SK-N-SH (cell line): Measurements from ENCODE around the gene MYBBP1A. TPM values are rescaled to one million over a fixed set of nuclear protein-coding genes. Genes with fewer than 3 reads are reported as not detected.

ENCODE experiments used
- CTCF ChIA-PET: fragments of 300-600, 350-600 bp; formaldehyde crosslinking; extraction: SDS; loops from one replicate; lab custom pipeline; 2021; lab: Yijun Ruan, JAX
- POLR2A ChIA-PET: fragments of 350-600 bp; sonication (Branson Sonifier 250); formaldehyde crosslinking; extraction: SDS; loops from one replicate; lab custom pipeline; 2020; ENCODE audit warnings: antibody characterized with exemption, inconsistent platforms; lab: Yijun Ruan, JAX
- DNase-seq: peaks from one replicate; pipeline ENCODE4 v3.0.0; 2012
- H2AFZ ChIP-seq: fragments of 200-600 bp; sonication (generic); 2 replicates; pipeline ENCODE4 v1.8.1; 2016; ENCODE audit warnings: antibody characterized with exemption, mild to moderate bottlenecking, low read depth
- H3F3A ChIP-seq: fragments of 200-600 bp; sonication (generic); replicated peaks from 2 replicates; pipeline ENCODE3; 2016; ENCODE audit warnings: antibody characterized with exemption, mild to moderate bottlenecking; ENCODE audit not compliant: insufficient read depth
- H3K27ac ChIP-seq, 2 experiments: fragments of 200-500 bp in 1 of 2; fragments of 200-600 bp in 1 of 2; sonication (Bioruptor generic) in 1 of 2; sonication (generic), shearing (Covaris generic) in 1 of 2; 2 replicates each; pipeline versions ENCODE4 v1.5.1 to v1.6.1; 2014 to 2016; ENCODE audit warnings: low read depth in 2 of 2, inconsistent platforms in 1 of 2, low read length in 1 of 2, mild to moderate bottlenecking in 1 of 2, mixed read lengths in 1 of 2
- H3K27me3 ChIP-seq: fragments of 200-600 bp; sonication (generic), shearing (Covaris generic); 2 replicates; pipeline ENCODE4 v1.6.1; 2016; ENCODE audit warnings: mixed run types; ENCODE audit not compliant: insufficient read depth
- H3K36me3 ChIP-seq, 2 experiments: fragments of 200-500 bp in 1 of 2; fragments of 200-600 bp in 1 of 2; sonication (Bioruptor generic) in 1 of 2; sonication (generic) in 1 of 2; replicated peaks in 1 of 2; 2 replicates each; pipeline versions ENCODE3 to v1.5.1; 2014 to 2016; ENCODE audit warnings: low read length in 1 of 2, mild to moderate bottlenecking in 1 of 2; ENCODE audit not compliant: insufficient read depth in 2 of 2, control insufficient read depth in 1 of 2
- H3K4me1 ChIP-seq, 2 experiments: fragments of 200-500 bp in 1 of 2; fragments of 200-600 bp in 1 of 2; sonication (Bioruptor generic) in 1 of 2; sonication (generic), shearing (Covaris generic) in 1 of 2; 2 replicates each; pipeline versions ENCODE4 v1.5.1 to v1.6.1; 2014 to 2016; ENCODE audit warnings: low read depth in 1 of 2, low read length in 1 of 2, mixed run types in 1 of 2; ENCODE audit not compliant: insufficient read depth in 2 of 2, control insufficient read depth in 1 of 2
- H3K4me2 ChIP-seq: fragments of 200-600 bp; sonication (generic), shearing (Covaris generic); 2 replicates; pipeline ENCODE4 v1.6.1; 2017; ENCODE audit warnings: mixed run types
- H3K4me3 ChIP-seq, 2 experiments: fragments of 200-500 bp in 1 of 2; fragments of 200-600 bp in 1 of 2; sonication (Bioruptor generic) in 1 of 2; sonication (generic), shearing (Covaris generic) in 1 of 2; 2 replicates each; pipeline versions ENCODE4 v1.5.1 to v1.8.1; 2014 to 2016; ENCODE audit warnings: low read depth in 2 of 2, inconsistent platforms in 1 of 2, low read length in 1 of 2, mild to moderate bottlenecking in 1 of 2, mixed read lengths in 1 of 2, moderate library complexity in 1 of 2
- H3K79me2 ChIP-seq: fragments of 200-600 bp; sonication (generic); 2 replicates; pipeline ENCODE4 v1.8.1; 2017; ENCODE audit warnings: mild to moderate bottlenecking; ENCODE audit not compliant: insufficient read depth
- H3K9ac ChIP-seq: fragments of 200-600 bp; sonication (generic); 2 replicates; pipeline ENCODE4 v1.6.1; 2017; ENCODE audit warnings: mixed run types
- H3K9me2 ChIP-seq: fragments of 200-600 bp; sonication (generic); 2 replicates; pipeline ENCODE4 v1.6.1; 2017; ENCODE audit warnings: mixed run types
- H3K9me3 ChIP-seq: fragments of 200-600 bp; sonication (generic); 2 replicates; pipeline ENCODE4 v1.6.1; 2017; ENCODE audit warnings: mixed run types, mild to moderate bottlenecking, moderate library complexity
- H4K20me1 ChIP-seq: fragments of 200-600 bp; sonication (generic); 2 replicates; pipeline ENCODE4 v1.6.1; 2017; ENCODE audit warnings: mild to moderate bottlenecking, mixed run types; ENCODE audit not compliant: insufficient read depth
- CTCF ChIP-seq: fragments of 200-600 bp; sonication (generic); IDR thresholded peaks from 2 replicates; pipeline ENCODE4 v1.6.1; 2017; ENCODE audit warnings: antibody characterized with exemption, mild to moderate bottlenecking, moderate library complexity
- EZH2phosphoT487 ChIP-seq: fragments of 200-600 bp; sonication (generic); IDR thresholded peaks from 2 replicates; pipeline ENCODE4 v1.6.1; 2017; ENCODE audit warnings: low read depth, mixed run types, mild to moderate bottlenecking, antibody characterized with exemption, moderate library complexity, borderline replicate concordance
- GABPA ChIP-seq: IDR thresholded peaks from 2 replicates; pipeline ENCODE4 v1.4.0; 2012; ENCODE audit warnings: low read depth, mild to moderate bottlenecking
- JUND ChIP-seq: IDR thresholded peaks from 2 replicates; pipeline ENCODE4 v1.4.0; 2012
- MEF2A ChIP-seq: IDR thresholded peaks from 2 replicates; pipeline ENCODE4 v1.4.0; 2012; ENCODE audit warnings: low read depth, borderline replicate concordance
- NFIC ChIP-seq: IDR thresholded peaks from 2 replicates; pipeline ENCODE4 v1.4.0; 2012; ENCODE audit warnings: borderline replicate concordance
- POLR2AphosphoS5 ChIP-seq: IDR thresholded peaks from 2 replicates; pipeline ENCODE4 v1.6.1; 2012; ENCODE audit warnings: low read depth, low read length
- RAD21 ChIP-seq: IDR thresholded peaks from 2 replicates; pipeline ENCODE4 v1.6.1; 2012; ENCODE audit warnings: mild to moderate bottlenecking, low read length
- RXRA ChIP-seq: IDR thresholded peaks from 2 replicates; pipeline ENCODE4 v1.4.0; 2012; ENCODE audit warnings: low read depth, mild to moderate bottlenecking, borderline replicate concordance
- TAF1 ChIP-seq: IDR thresholded peaks from 2 replicates; pipeline ENCODE4 v1.6.1; 2012; ENCODE audit warnings: low read depth, mild to moderate bottlenecking, low read length, moderate library complexity, borderline replicate concordance
- TEAD4 ChIP-seq: IDR thresholded peaks from 2 replicates; pipeline ENCODE4 v1.4.0; 2012; ENCODE audit warnings: mild to moderate bottlenecking, borderline replicate concordance; ENCODE audit not compliant: insufficient read depth
- USF1 ChIP-seq: IDR thresholded peaks from 2 replicates; pipeline ENCODE4 v1.4.0; 2012; ENCODE audit warnings: low read depth, borderline replicate concordance
- YY1 ChIP-seq: IDR thresholded peaks from 2 replicates; pipeline ENCODE4 v1.4.0; 2012; ENCODE audit warnings: low read depth, mild to moderate bottlenecking
- WGBS: methylation state at CpG from one replicate; pipeline ENCODE4 v1.1.6; 2017; ENCODE audit warnings: low lambda C conversion rate; 5-methylcytosine and 5-hydroxymethylcytosine counted together
- polyA plus RNA-seq, 3 experiments: library from polyadenylated mRNA; depleted of rRNA; stranded (reverse); fragments of >200 nt; gene quantifications; 2 replicates each; pipeline ENCODE4 v1.2.3, GENCODE V29; 2012
- TF ChIP-seq, protein P1 (sequence below): fragments of 150-350 bp; IDR thresholded peaks from 2 replicates; pipeline ENCODE4 v1.6.1; 2017; ENCODE audit warnings: antibody characterized with exemption, low read length, low read depth, borderline replicate concordance

The MYBBP1A gene
- polyA plus RNA-seq, 1 of the 3 experiments (the other 2 are of a cell fraction), result 93.0 TPM

DNA sequence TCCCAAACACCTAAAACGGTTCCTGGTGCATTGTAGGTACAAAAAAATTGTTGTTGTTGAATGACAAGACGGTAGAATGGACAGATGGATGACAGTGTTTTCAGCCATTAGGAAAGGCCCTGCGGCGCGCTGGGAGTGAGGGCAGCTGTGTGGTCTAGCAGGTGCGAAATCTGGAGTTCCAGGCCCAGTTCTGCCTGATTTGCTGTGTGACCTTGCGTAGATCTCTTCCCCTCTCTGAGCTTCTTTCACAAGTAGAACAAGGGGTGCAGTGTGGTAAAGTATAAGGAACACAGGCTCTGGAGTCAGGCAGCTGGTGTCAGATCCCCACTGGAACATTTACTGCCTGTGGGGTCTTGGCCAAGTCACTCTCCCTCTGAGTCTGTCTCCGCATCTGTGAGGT is 31.2 kb downstream of the MYBBP1A start:
- 90% methylated on average over 8 of the region's 8 CpGs for WGBS
- Histone ChIP-seq H3K27ac (no peak overlapping the region), H3K4me3 (no peak overlapping the region), H3F3A (no peaks in the 10 kb centered on the region), H3K79me2 (no peaks in the 10 kb centered on the region), H3K9ac (no peak overlapping the region), H3K27me3 (no peaks in the 10 kb centered on the region), H3K4me1 (no peaks in the 10 kb centered on the region; a peak in 1 of 4 replicates), H4K20me1 (no peaks in the 10 kb centered on the region), H2AFZ (no peak overlapping the region), H3K9me3 (no peaks in the 10 kb centered on the region), H3K4me2 (no peak overlapping the region), H3K9me2 (no peaks in the 10 kb centered on the region), H3K36me3 (no peaks in the 10 kb centered on the region)
- TF ChIP-seq NFIC (no peak), JUND (no peak), USF1 (no peak), CTCF (no peak), POLR2AphosphoS5 (no peak), GABPA (no peak), RAD21 (no peak), RXRA (no peak)
- TF ChIP-seq, protein P1, sequence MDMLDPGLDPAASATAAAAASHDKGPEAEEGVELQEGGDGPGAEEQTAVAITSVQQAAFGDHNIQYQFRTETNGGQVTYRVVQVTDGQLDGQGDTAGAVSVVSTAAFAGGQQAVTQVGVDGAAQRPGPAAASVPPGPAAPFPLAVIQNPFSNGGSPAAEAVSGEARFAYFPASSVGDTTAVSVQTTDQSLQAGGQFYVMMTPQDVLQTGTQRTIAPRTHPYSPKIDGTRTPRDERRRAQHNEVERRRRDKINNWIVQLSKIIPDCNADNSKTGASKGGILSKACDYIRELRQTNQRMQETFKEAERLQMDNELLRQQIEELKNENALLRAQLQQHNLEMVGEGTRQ, result no peak
- POLR2A ChIA-PET, result no interaction called here
- CTCF ChIA-PET, result interaction anchor here (1.9 kb wide), 1 partner anchor 103 kb away, joined by 7 read pairs; no protein-coding TSS in a partner anchor
- DNase-seq, result no peak

DNA sequence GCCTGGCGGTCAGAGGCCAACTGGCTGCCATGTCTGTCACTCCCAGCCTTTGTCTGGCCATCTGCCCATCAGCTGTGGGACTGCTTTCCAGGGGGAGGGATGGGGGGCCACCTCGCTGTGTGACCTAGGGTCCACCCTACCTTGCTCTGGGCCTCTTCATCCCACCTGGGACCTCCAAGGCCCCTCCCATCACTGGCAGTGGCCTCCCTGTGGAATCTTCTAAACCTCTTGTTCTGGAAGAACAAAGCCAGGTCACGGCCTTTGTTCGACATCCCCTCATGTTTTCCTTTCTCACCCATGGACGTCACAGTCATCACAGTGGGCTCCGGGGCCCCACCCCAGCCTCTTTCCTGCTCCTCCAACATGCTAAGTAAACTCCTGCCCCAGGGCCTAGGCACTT is 32.5 kb downstream of the MYBBP1A start:
- H3K4me2 ChIP-seq, result no peak overlapping the region
- H3K4me3 ChIP-seq, result no peak overlapping the region
- DNase-seq, result no peak
- H3K4me1 ChIP-seq, result no peaks in the 10 kb centered on the region; a peak in 1 of 4 replicates
- H3K27me3 ChIP-seq, result no peaks in the 10 kb centered on the region
- H3K79me2 ChIP-seq, result no peaks in the 10 kb centered on the region
- 83% methylated on average over 5 of the region's 6 CpGs for WGBS
- no peaks in the 10 kb centered on the region for H3K9me3 ChIP-seq
- no peak overlapping the region for H3K27ac ChIP-seq
- no peaks in the 10 kb centered on the region for H3F3A ChIP-seq
- CTCF ChIA-PET, result interaction anchor here (1.9 kb wide), 1 partner anchor 102 kb away, joined by 7 read pairs; no protein-coding TSS in a partner anchor
- no peak for TF ChIP-seq MEF2A
- TF ChIP-seq YY1, result no peak
- TF ChIP-seq EZH2phosphoT487, result no peak
- no peak for TF ChIP-seq TAF1
- no peak for TF ChIP-seq TEAD4
- H3K9me2 ChIP-seq, result no peaks in the 10 kb centered on the region
- POLR2A ChIA-PET, result no interaction called here
- H4K20me1 ChIP-seq, result no peaks in the 10 kb centered on the region
- H2AFZ ChIP-seq, result no peak overlapping the region
- H3K36me3 ChIP-seq, result no peaks in the 10 kb centered on the region
- H3K9ac ChIP-seq, result no peak overlapping the region
